ENCODE measurements around the gene PRELID3B. TPM values are rescaled to one million over a fixed set of nuclear protein-coding genes. Genes with fewer than 3 reads are reported as not detected.
A peak's percentile ranks its signal among the peaks of the same experiment; 100 is the strongest.

Gene PRELID3B
- total RNA-seq, 1 experiment from 2014 or later, result 181 TPM

GRCh38 chr20:59015812-59016711 is 26.5 kb downstream of the PRELID3B start:
- Histone ChIP-seq H3K9ac (ENCODE audit: low read length) (no peak overlapping the region), H3K9me3 (ENCODE audit: low read length) (no peaks in the 10 kb centered on the region), H2AFZ (ENCODE audit: low read length) (no peak overlapping the region), H3K36me3 (ENCODE audit: low read depth, low read length) (no peaks in the 10 kb centered on the region), H3F3A (ENCODE audit: low read length, unreplicated experiment) (no peaks in the 10 kb centered on the region), H3K79me2 (ENCODE audit: low read length) (no peaks in the 10 kb centered on the region), H3K4me3 (ENCODE audit: low read length) (no peak overlapping the region), H3K9me2 (replicated peaks; ENCODE audit: low read length) (no peaks in the 10 kb centered on the region), H3K4me1 (ENCODE audit: insufficient read depth, low read length) (peaks cover 20% of the 10 kb centered on the region), H3K27ac (ENCODE audit: low read length) (no peak overlapping the region), H3K27me3 (ENCODE audit: low read length) (no peaks in the 10 kb centered on the region), H4K20me1 (ENCODE audit: low read length) (no peaks in the 10 kb centered on the region), H3K4me2 (ENCODE audit: low read length) (0 out of 2 replicates have a peak overlapping the region, but pooled peaks have one; percentile 1)
- ChIA-PET CTCF (no interaction called here), POLR2A (ENCODE audit: unreplicated experiment) (no interaction called here)
- DNase-seq (no peak), ATAC-seq (no peak)
- intact Hi-C loops (cut with micrococcal nuclease), result no loop called here
- TF ChIP-seq EZH2phosphoT487 (IDR thresholded peaks at IDR 0.05; ENCODE audit: borderline replicate concordance, low read length) (no peak), CTCF (conservative IDR thresholded peaks at IDR 0.05; ENCODE audit: low read depth, low read length) (no peak), EZH2 (IDR thresholded peaks at IDR 0.05; ENCODE audit: low read length, unreplicated experiment) (no peak)
- no TSS peak for BruUV-seq (replicated peaks)

GRCh38 chr20:59015411-59015810 is 27.2 kb downstream of the PRELID3B start:
- DNase-seq (no peak), ATAC-seq (no peak)
- BruUV-seq (replicated peaks), result no TSS peak
- no peak overlapping the region for H2AFZ ChIP-seq (ENCODE audit: low read length)
- TF ChIP-seq EZH2phosphoT487 (IDR thresholded peaks at IDR 0.05; ENCODE audit: borderline replicate concordance, low read length) (no peak), CTCF (conservative IDR thresholded peaks at IDR 0.05; ENCODE audit: low read depth, low read length) (no peak), EZH2 (IDR thresholded peaks at IDR 0.05; ENCODE audit: low read length, unreplicated experiment) (no peak)
- H3K27ac ChIP-seq (ENCODE audit: low read length), result no peak overlapping the region
- POLR2A ChIA-PET (ENCODE audit: unreplicated experiment), result no interaction called here
- peaks cover 25% of the 10 kb centered on the region for H3K4me1 ChIP-seq (ENCODE audit: insufficient read depth, low read length)
- H3K9ac ChIP-seq (ENCODE audit: low read length), result no peak overlapping the region
- no peaks in the 10 kb centered on the region for H3K27me3 ChIP-seq (ENCODE audit: low read length)
- H3K4me3 ChIP-seq (ENCODE audit: low read length), result no peak overlapping the region
- intact Hi-C loops (cut with micrococcal nuclease), result no loop called here
- no peaks in the 10 kb centered on the region for H4K20me1 ChIP-seq (ENCODE audit: low read length)
- H3K4me2 ChIP-seq (ENCODE audit: low read length), result no peak overlapping the region
- H3F3A ChIP-seq (ENCODE audit: low read length, unreplicated experiment), result no peaks in the 10 kb centered on the region
- no peaks in the 10 kb centered on the region for H3K79me2 ChIP-seq (ENCODE audit: low read length)
- no peaks in the 10 kb centered on the region for H3K36me3 ChIP-seq (ENCODE audit: low read depth, low read length)
- CTCF ChIA-PET, result no interaction called here
- H3K9me2 ChIP-seq (replicated peaks; ENCODE audit: low read length), result no peaks in the 10 kb centered on the region
- no peaks in the 10 kb centered on the region for H3K9me3 ChIP-seq (ENCODE audit: low read length)
